Endodermal cell (in vitro differentiated cells): ENCODE results near the gene TLR4. TPM values are rescaled to one million over a fixed set of nuclear protein-coding genes. Genes with fewer than 3 reads are reported as not detected.

Experiments
- DNase-seq: peaks from one replicate; pipeline ENCODE4 v3.0.0-alpha.2; 2017
- H3K27ac ChIP-seq: 2 replicates; pipeline ENCODE4 v1.5.1; 2013; ENCODE audit warnings: mild to moderate bottlenecking, low read depth, low read length, moderate library complexity
- H3K27me3 ChIP-seq: 2 replicates; pipeline ENCODE4 v1.6.1; 2013; ENCODE audit warnings: mild to moderate bottlenecking, low read length, moderate library complexity; ENCODE audit not compliant: insufficient read depth, control insufficient read depth, poor library complexity, severe bottlenecking
- H3K36me3 ChIP-seq: 2 replicates; pipeline ENCODE4 v1.7.0; 2013; ENCODE audit warnings: mild to moderate bottlenecking, low read length, moderate library complexity; ENCODE audit not compliant: control insufficient read depth, insufficient read depth
- H3K4me1 ChIP-seq: one replicate; pipeline ENCODE4 v1.7.0; 2013; ENCODE audit warnings: low read length; ENCODE audit not compliant: control insufficient read depth, insufficient read depth
- H3K4me3 ChIP-seq: 2 replicates; pipeline ENCODE4 v1.5.1; 2013; ENCODE audit warnings: mild to moderate bottlenecking, low read length, moderate library complexity
- H3K9ac ChIP-seq: 2 replicates; pipeline ENCODE4 v1.6.1; 2013; ENCODE audit warnings: mild to moderate bottlenecking, low read length, moderate library complexity; ENCODE audit not compliant: poor library complexity, severe bottlenecking; ENCODE audit errors: extremely low read depth
- H3K9me3 ChIP-seq: 2 replicates; pipeline ENCODE4 v1.6.1; 2013; ENCODE audit warnings: mild to moderate bottlenecking, low read length, moderate library complexity; ENCODE audit not compliant: control insufficient read depth
- H3K27ac Mint-ChIP-seq: 2 replicates; pipeline ENCODE4 v1.8.0; 2020; ENCODE audit warnings: mixed read lengths
- H3K27me3 Mint-ChIP-seq: 2 replicates; pipeline ENCODE4 v1.8.0; 2021; ENCODE audit warnings: mild to moderate bottlenecking, mixed read lengths; ENCODE audit not compliant: insufficient read depth
- H3K36me3 Mint-ChIP-seq: 2 replicates; pipeline ENCODE4 v1.8.0; 2020; ENCODE audit warnings: low read depth, mixed read lengths
- H3K4me1 Mint-ChIP-seq: 2 replicates; pipeline ENCODE4 v1.8.0; 2020; ENCODE audit warnings: mixed read lengths
- H3K4me3 Mint-ChIP-seq: 2 replicates; pipeline ENCODE4 v1.8.0; 2020; ENCODE audit warnings: mild to moderate bottlenecking, moderate library complexity, mixed read lengths
- H3K9me3 Mint-ChIP-seq: 2 replicates; pipeline ENCODE4 v1.8.0; 2020; ENCODE audit warnings: mild to moderate bottlenecking, mixed read lengths
- CTCF ChIP-seq: fragments of 200-600 bp; sonication (generic); conservative IDR thresholded peaks from 2 replicates; pipeline ENCODE4 v1.5.0; 2021; ENCODE audit warnings: antibody characterized with exemption, mild to moderate bottlenecking
- WGBS, 2 experiments: methylation state at CpG; one replicate each; pipeline versions ENCODE4 v1.1.5 to v1.1.7; 2013; ENCODE audit warnings: missing lambda C conversion rate in 2 of 2, mixed read lengths in 1 of 2; ENCODE audit not compliant: insufficient coverage in 1 of 2, insufficient read length in 1 of 2; 5-methylcytosine and 5-hydroxymethylcytosine counted together
- total RNA-seq, 2 donors: library from RNA; stranded (reverse); fragmentation: NEBNext Ultra II Directional in 1 of 2; extraction: Animal tissue kit (Norgen Biotek cat#: 25700) in 1 of 2; gene quantifications; 2 replicates in 1 of 2; 3 replicates in 1 of 2; pipeline ENCODE4 v1.2.1, GENCODE V29; 2021

Gene TLR4
- total RNA-seq, 2 donors from 2014 or later = 0.07 TPM; not detected in 1

DNA sequence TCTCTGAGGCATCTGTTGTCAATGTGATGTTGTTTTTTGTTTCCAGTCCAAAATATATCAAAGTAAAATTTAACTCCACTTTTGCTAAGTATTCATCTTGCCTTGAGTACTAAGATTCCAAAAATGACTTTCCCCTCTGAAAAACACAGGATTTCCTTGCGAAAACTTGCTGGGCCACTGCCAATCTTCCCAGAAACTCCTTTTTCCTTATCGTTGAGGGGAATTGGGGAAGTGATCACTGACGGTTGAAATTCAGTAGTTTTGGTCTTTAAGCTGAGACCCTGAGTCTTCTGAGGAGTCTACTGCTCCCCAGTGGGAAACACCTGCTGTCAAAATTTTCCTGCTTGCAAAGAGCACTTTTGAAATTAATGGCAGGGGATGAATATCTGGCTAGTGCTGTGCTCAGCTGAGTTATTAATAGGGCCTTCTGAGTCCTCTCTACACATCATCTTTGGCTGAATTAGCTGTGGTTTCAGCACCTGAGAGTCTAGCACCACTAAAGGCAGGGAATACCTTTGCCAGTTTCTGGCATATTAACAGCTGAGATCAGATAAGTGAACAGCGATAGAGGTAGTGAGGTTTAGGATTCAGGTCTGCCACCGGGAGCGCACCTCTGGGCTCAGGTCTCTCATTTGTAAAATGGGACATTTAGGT lies 18.0 kb downstream of the TLR4 start:
- no peak overlapping the region for H3K4me3 ChIP-seq
- no peaks in the 10 kb centered on the region for H3K27me3 ChIP-seq
- no peak for DNase-seq
- 92 to 100% methylated on average over 2 to 6 of the region's 6 CpGs for WGBS, 2 experiments
- no peak overlapping the region for H3K27ac Mint-ChIP-seq
- no peak overlapping the region for H3K4me3 Mint-ChIP-seq
- no peaks in the 10 kb centered on the region for H3K27me3 Mint-ChIP-seq
- peaks cover 47% of the 10 kb centered on the region for H3K4me1 Mint-ChIP-seq
- H3K9ac ChIP-seq = no peak overlapping the region
- H3K9me3 ChIP-seq = no peaks in the 10 kb centered on the region
- no peaks in the 10 kb centered on the region for H3K9me3 Mint-ChIP-seq
- H3K36me3 Mint-ChIP-seq = no peaks in the 10 kb centered on the region
- no peaks in the 10 kb centered on the region for H3K36me3 ChIP-seq
- peaks cover 19% of the 10 kb centered on the region for H3K4me1 ChIP-seq
- TF ChIP-seq CTCF = peak; percentile 41
- H3K27ac ChIP-seq = no peak overlapping the region

DNA sequence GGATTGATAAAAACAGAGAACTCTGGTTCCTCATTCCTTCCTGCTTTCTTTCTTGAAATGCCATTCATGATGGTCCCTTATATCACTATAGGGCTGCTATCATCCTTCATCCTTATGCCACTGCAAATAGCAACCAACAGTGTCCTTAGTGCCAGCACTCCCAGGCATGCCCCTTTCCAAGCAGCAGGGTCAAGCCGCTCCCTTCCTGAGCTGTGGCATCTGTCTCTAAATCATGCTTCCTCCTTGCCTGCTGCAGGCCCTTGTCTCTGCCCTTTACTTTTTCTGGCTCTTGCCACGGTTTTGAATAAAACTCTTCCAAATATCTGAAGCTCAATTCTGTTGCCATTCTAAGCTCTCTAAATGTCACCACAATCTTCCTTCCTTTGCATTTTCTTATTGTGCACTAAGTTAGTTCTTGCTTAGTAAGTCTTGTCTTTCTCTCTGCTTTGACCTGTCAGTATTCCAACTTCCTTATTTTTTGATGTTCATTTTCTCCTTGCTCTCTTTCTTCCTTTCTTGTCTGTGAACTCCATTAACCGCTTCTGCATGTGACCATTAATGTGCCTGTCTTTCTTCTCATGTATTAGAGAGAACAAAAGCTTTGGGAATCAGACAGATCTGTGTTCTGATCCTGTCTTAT lies 19.9 kb downstream of the TLR4 start:
- Histone ChIP-seq H3K4me3 (no peak overlapping the region), H3K4me1 (peaks cover 20% of the 10 kb centered on the region), H3K9me3 (no peaks in the 10 kb centered on the region), H3K36me3 (no peaks in the 10 kb centered on the region), H3K27ac (no peak overlapping the region), H3K9ac (no peak overlapping the region), H3K27me3 (no peaks in the 10 kb centered on the region)
- Mint-ChIP-seq H3K27ac (no peak overlapping the region), H3K9me3 (no peaks in the 10 kb centered on the region), H3K27me3 (no peaks in the 10 kb centered on the region), H3K4me3 (no peak overlapping the region), H3K36me3 (no peaks in the 10 kb centered on the region), H3K4me1 (peaks cover 50% of the 10 kb centered on the region)
- TF ChIP-seq CTCF = no peak
- WGBS, 2 experiments = 78 to 85% methylated on average over 2 to 3 of the region's 3 CpGs
- DNase-seq = no peak

GRCh38 chr9:117725426-117725887 lies 21.3 kb downstream of the TLR4 start:
- Mint-ChIP-seq H3K27me3 (no peaks in the 10 kb centered on the region), H3K36me3 (no peaks in the 10 kb centered on the region), H3K4me3 (no peak overlapping the region), H3K4me1 (peaks cover 54% of the 10 kb centered on the region), H3K9me3 (no peaks in the 10 kb centered on the region), H3K27ac (no peak overlapping the region)
- WGBS, 2 experiments = 73% methylated on average over 2 of the region's 2 CpGs; no CpG with 5 or more reads in 1 of the 2 experiments
- no peak overlapping the region for H3K4me3 ChIP-seq
- no peaks in the 10 kb centered on the region for H3K36me3 ChIP-seq
- peaks cover 18% of the 10 kb centered on the region for H3K4me1 ChIP-seq
- H3K9me3 ChIP-seq = no peaks in the 10 kb centered on the region
- no peak overlapping the region for H3K27ac ChIP-seq
- no peaks in the 10 kb centered on the region for H3K27me3 ChIP-seq
- DNase-seq = no peak
- no peak overlapping the region for H3K9ac ChIP-seq
- TF ChIP-seq CTCF = no peak
